ENCODE data around the gene NUP214. TPM values are rescaled to one million over a fixed set of nuclear protein-coding genes. Genes with fewer than 3 reads are reported as not detected.

NUP214 gene
- polyA plus RNA-seq, 1 of the 3 experiments (the other 2 are of a cell fraction), result 8.0 TPM

DNA sequence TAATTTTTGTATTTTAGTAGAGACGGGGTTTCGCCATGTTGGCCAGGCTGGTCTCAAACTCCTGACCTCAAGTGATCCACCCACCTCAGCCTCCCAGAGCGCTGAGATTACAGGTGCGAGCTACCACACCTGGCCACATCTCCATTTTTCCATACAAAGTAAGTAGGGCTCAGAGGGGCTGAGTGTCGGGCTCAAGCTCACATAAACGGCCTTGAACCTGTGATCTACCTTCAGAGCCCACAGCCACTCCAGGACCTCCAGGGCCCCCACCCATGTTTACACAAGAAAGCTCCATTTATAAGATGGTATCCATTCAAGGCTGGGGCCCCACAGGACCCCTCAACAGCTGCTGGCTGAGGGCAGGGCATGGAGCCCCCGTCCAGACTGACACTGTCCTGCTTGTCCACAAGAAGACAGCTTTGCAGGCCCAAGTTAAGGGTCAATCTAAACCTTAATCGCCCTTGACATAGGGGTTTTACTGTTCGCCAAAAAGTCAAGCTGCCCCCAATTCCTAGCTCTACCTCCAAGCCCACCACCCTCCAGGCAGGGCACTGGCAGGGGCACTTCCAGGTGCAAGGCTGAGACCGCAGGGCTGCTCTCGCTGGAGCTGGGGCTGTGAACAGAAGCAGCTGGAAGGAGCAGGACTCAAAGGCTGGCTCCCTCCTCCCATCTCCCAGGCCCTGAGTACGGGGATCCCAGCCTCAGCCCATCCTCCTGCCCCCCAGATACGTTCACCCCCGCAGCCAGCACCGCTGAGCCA, 132.1 kb downstream of the NUP214 start:
- H3K9ac ChIP-seq, result no peak overlapping the region
- H3K27ac ChIP-seq (ENCODE audit: low read depth in 2 of 2, low read length in 1 of 2), result no peak overlapping the region
- WGBS (ENCODE audit: low lambda C conversion rate), result 92% methylated on average over 13 of the region's 15 CpGs
- no peaks in the 10 kb centered on the region for H4K20me1 ChIP-seq (ENCODE audit: insufficient read depth)
- H3K36me3 ChIP-seq (replicated peaks in 1 of 2; ENCODE audit: control insufficient read depth in 1 of 2, insufficient read depth in 2 of 2, low read length in 1 of 2), result no peaks in the 10 kb centered on the region
- H3K4me2 ChIP-seq, result no peak overlapping the region
- ChIA-PET CTCF (interaction anchor here (0.7 to 2.7 kb wide), 3 partner anchors 42 to 200 kb away, joined by 3 to 10 read pairs (median 3); no protein-coding TSS in a partner anchor), POLR2A (no interaction called here)
- no peak overlapping the region for H2AFZ ChIP-seq (ENCODE audit: low read depth)
- no peaks in the 10 kb centered on the region for H3K9me3 ChIP-seq
- H3K9me2 ChIP-seq, result no peaks in the 10 kb centered on the region
- TF ChIP-seq, protein P1, sequence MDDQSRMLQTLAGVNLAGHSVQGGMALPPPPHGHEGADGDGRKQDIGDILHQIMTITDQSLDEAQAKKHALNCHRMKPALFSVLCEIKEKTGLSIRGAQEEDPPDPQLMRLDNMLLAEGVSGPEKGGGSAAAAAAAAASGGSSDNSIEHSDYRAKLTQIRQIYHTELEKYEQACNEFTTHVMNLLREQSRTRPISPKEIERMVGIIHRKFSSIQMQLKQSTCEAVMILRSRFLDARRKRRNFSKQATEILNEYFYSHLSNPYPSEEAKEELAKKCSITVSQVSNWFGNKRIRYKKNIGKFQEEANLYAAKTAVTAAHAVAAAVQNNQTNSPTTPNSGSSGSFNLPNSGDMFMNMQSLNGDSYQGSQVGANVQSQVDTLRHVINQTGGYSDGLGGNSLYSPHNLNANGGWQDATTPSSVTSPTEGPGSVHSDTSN (IDR thresholded peaks at IDR 0.05), result no peak
- TF ChIP-seq RFX5 (IDR thresholded peaks at IDR 0.05; ENCODE audit: low read length) (no peak), RAD21 (IDR thresholded peaks at IDR 0.05; ENCODE audit: low read length) (no peak), ZBTB33 (IDR thresholded peaks at IDR 0.05; ENCODE audit: borderline replicate concordance, low read depth) (no peak), YY1 (IDR thresholded peaks at IDR 0.05; ENCODE audit: low read depth) (no peak), FOXM1 (IDR thresholded peaks at IDR 0.05; ENCODE audit: low read depth) (no peak), GABPA (IDR thresholded peaks at IDR 0.05; ENCODE audit: low read depth) (no peak), MXI1 (IDR thresholded peaks at IDR 0.05; ENCODE audit: low read depth, low read length) (no peak)
- peaks cover 9% of the 10 kb centered on the region for H3F3A ChIP-seq (replicated peaks; ENCODE audit: insufficient read depth)
- H3K4me3 ChIP-seq (ENCODE audit: low read depth in 2 of 2, low read length in 1 of 2), result no peak overlapping the region
- H3K27me3 ChIP-seq (ENCODE audit: insufficient read depth), result no peaks in the 10 kb centered on the region
- no peaks in the 10 kb centered on the region for H3K79me2 ChIP-seq (ENCODE audit: insufficient read depth)
- DNase-seq, result no peak
- H3K4me1 ChIP-seq (ENCODE audit: control insufficient read depth in 1 of 2, insufficient read depth in 2 of 2, low read depth in 1 of 2, low read length in 1 of 2), result peaks cover 5 to 11% of the 10 kb centered on the region in 2 experiments; a peak in 2 of 4 replicates

DNA sequence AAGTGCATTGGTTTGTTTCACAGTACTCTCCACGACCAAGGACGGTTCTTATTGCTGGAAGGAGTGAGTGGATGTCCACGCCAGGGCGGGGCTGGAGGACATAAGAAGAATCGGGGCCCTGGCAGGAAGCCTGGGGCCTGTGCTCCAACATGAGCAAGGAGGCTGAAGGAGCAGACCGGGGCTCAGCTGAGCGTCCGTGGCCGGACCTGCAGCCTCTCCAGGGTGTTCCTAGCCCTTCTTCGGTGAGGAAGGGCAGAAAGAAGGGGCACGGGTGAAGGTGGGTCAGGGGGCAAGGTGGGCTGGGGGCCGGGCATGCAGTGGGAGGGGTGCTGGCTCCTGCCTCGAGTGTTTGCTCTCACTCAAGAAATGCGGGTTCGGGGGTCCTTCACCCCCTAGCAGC, 132.8 kb downstream of the NUP214 start:
- no peak for DNase-seq
- Histone ChIP-seq H3K4me3 (ENCODE audit: low read depth in 2 of 2, low read length in 1 of 2) (no peak overlapping the region), H3K9me2 (no peaks in the 10 kb centered on the region), H3K27ac (ENCODE audit: low read depth in 2 of 2, low read length in 1 of 2) (no peak overlapping the region), H3K36me3 (replicated peaks in 1 of 2; ENCODE audit: control insufficient read depth in 1 of 2, insufficient read depth in 2 of 2, low read length in 1 of 2) (no peaks in the 10 kb centered on the region), H3K4me2 (no peak overlapping the region), H3F3A (replicated peaks; ENCODE audit: insufficient read depth) (peaks cover 9% of the 10 kb centered on the region), H2AFZ (ENCODE audit: low read depth) (no peak overlapping the region), H3K9me3 (no peaks in the 10 kb centered on the region), H3K27me3 (ENCODE audit: insufficient read depth) (no peaks in the 10 kb centered on the region), H3K9ac (no peak overlapping the region), H3K79me2 (ENCODE audit: insufficient read depth) (no peaks in the 10 kb centered on the region), H4K20me1 (ENCODE audit: insufficient read depth) (no peaks in the 10 kb centered on the region), H3K4me1 (ENCODE audit: control insufficient read depth in 1 of 2, insufficient read depth in 2 of 2, low read depth in 1 of 2, low read length in 1 of 2) (peaks cover 5 to 11% of the 10 kb centered on the region in 2 experiments; a peak in 2 of 4 replicates)
- 85% methylated on average over 12 of the region's 15 CpGs for WGBS (ENCODE audit: low lambda C conversion rate)
- ChIA-PET POLR2A (no interaction called here), CTCF (interaction anchor here (2.7 kb wide), 1 partner anchor 78 kb away, joined by 10 read pairs; no protein-coding TSS in a partner anchor)
- no peak for TF ChIP-seq EP300 (IDR thresholded peaks at IDR 0.05; ENCODE audit: borderline replicate concordance in 1 of 2, low read depth in 1 of 2, low read length in 1 of 2)
- TF ChIP-seq USF1 (IDR thresholded peaks at IDR 0.05; ENCODE audit: borderline replicate concordance, low read depth), result no peak
- no peak for TF ChIP-seq MXI1 (IDR thresholded peaks at IDR 0.05; ENCODE audit: low read depth, low read length)
- no peak for TF ChIP-seq YY1 (IDR thresholded peaks at IDR 0.05; ENCODE audit: low read depth)
- no peak for TF ChIP-seq TCF12 (IDR thresholded peaks at IDR 0.05)
- no peak for TF ChIP-seq MEF2A (IDR thresholded peaks at IDR 0.05; ENCODE audit: borderline replicate concordance, low read depth)
- TF ChIP-seq POLR2AphosphoS5 (IDR thresholded peaks at IDR 0.05; ENCODE audit: low read depth, low read length), result no peak
- TF ChIP-seq FOSL2 (IDR thresholded peaks at IDR 0.05; ENCODE audit: borderline replicate concordance, low read depth), result no peak
- no peak for TF ChIP-seq GABPA (IDR thresholded peaks at IDR 0.05; ENCODE audit: low read depth)
- no peak for TF ChIP-seq SIN3A (IDR thresholded peaks at IDR 0.05; ENCODE audit: borderline replicate concordance, low read depth, low read length)
- TF ChIP-seq, protein P1 (IDR thresholded peaks at IDR 0.05), result no peak
- no peak for TF ChIP-seq REST (IDR thresholded peaks at IDR 0.05; ENCODE audit: low read depth, low read length)
- TF ChIP-seq SMC3 (IDR thresholded peaks at IDR 0.05; ENCODE audit: low read depth, low read length), result no peak

Data from SK-N-SH (cell line).